ENCODE measurements around the gene MAMSTR. TPM values are rescaled to one million over a fixed set of nuclear protein-coding genes. Genes with fewer than 3 reads are reported as not detected.

MAMSTR gene
- total RNA-seq, 1 experiment from 2014 or later: 1.6 TPM

DNA sequence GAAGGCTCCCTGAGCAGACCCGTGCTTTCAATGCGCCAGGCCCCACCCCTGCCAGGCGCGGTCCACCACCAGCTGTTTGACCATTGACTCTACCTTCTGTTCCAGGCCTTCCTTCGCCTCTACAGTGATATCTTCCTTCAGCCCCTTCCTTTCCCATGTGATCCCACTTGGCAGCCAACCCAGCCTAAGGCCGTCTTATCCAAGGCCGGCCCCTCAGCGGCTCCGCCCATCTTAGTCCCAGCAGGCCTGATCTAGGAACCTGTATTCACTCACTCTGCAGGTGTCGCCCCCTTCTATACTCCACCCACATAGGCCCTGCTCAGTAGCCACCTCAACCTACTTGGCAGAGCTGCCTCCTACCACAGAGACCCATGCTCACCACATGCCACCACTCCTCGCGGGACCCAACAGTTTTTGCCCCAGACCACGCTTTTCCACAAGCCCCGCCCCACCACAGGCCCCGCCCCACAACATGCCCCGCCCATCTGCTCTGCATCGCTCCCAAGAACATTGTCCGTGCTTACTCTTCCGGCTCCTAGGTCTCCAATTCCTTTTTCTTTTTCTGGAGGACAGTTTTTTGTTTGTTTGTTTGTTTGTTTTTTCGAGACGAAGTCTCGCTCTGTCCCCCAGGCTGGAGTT is 18.0 kb upstream of the MAMSTR start:
- H3T11ph ChIP-seq (ENCODE audit: low read length): no peak overlapping the region
- WGBS (ENCODE audit: extremely low coverage, insufficient read length, low lambda C conversion rate): no CpG with 5 or more reads among the region's 22 CpGs
- no peak overlapping the region for H2AK5ac ChIP-seq (ENCODE audit: insufficient read length, low read length)
- Mint-ChIP-seq H3K9me3 (no peaks in the 10 kb centered on the region), H3K36me3 (ENCODE audit: insufficient read depth in 1 of 3, low read depth in 3 of 3) (peaks cover 2 to 4% (median 3%) of the 10 kb centered on the region in 3 experiments; a peak in 3 of 7 replicates), H3K27ac (peak overlapping the region; percentile 70 to 96 (median 90); a peak in 5 of 7 replicates), H3K27me3 (ENCODE audit: low read depth) (peaks cover 20% of the 10 kb centered on the region), H3K4me1 (peaks cover 23 to 51% of the 10 kb centered on the region in 2 experiments), H3K4me3 (peak overlapping the region in 1 of 2 experiments; percentile 80)
- no peak overlapping the region for H3K14ac ChIP-seq (ENCODE audit: insufficient read depth, low read length)
- no peaks in the 10 kb centered on the region for H3K9me3 ChIP-seq (ENCODE audit: control insufficient read depth, low read depth, low read length)
- no peak overlapping the region for H4K91ac ChIP-seq (ENCODE audit: insufficient read length, low read depth, low read length)
- TF ChIP-seq, protein P1, sequence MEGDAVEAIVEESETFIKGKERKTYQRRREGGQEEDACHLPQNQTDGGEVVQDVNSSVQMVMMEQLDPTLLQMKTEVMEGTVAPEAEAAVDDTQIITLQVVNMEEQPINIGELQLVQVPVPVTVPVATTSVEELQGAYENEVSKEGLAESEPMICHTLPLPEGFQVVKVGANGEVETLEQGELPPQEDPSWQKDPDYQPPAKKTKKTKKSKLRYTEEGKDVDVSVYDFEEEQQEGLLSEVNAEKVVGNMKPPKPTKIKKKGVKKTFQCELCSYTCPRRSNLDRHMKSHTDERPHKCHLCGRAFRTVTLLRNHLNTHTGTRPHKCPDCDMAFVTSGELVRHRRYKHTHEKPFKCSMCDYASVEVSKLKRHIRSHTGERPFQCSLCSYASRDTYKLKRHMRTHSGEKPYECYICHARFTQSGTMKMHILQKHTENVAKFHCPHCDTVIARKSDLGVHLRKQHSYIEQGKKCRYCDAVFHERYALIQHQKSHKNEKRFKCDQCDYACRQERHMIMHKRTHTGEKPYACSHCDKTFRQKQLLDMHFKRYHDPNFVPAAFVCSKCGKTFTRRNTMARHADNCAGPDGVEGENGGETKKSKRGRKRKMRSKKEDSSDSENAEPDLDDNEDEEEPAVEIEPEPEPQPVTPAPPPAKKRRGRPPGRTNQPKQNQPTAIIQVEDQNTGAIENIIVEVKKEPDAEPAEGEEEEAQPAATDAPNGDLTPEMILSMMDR (conservative IDR thresholded peaks at IDR 0.05): no peak
- H3K56ac ChIP-seq (ENCODE audit: insufficient read length, low read depth, low read length): no peak overlapping the region
- no peaks in the 10 kb centered on the region for H4K20me1 ChIP-seq (ENCODE audit: control insufficient read depth, insufficient read depth, insufficient read length)
- H3K27me3 ChIP-seq (ENCODE audit: insufficient read depth, low read length): no peaks in the 10 kb centered on the region; the same call in 1 of the 2 replicates
- no peak overlapping the region for H2BK12ac ChIP-seq (ENCODE audit: insufficient read length, low read depth, low read length)
- no peak overlapping the region for H4K5ac ChIP-seq (ENCODE audit: insufficient read length, low read depth, low read length)
- no peak overlapping the region for H4K8ac ChIP-seq (replicated peaks; ENCODE audit: insufficient read length, low read depth, low read length)
- H3K79me2 ChIP-seq (ENCODE audit: insufficient read depth, low read length): no peaks in the 10 kb centered on the region
- peaks cover 9% of the 10 kb centered on the region for H3K23me2 ChIP-seq (ENCODE audit: insufficient read length, low read depth, low read length, poor library complexity, severe bottlenecking)
- no peaks in the 10 kb centered on the region; the same call in 1 of the 2 replicates for H3K4me1 ChIP-seq (ENCODE audit: insufficient read depth, low read length)
- no peak overlapping the region for H3K27ac ChIP-seq (ENCODE audit: insufficient read length, low read depth, low read length)
- DNase-seq: peak; percentile 95
- H2BK20ac ChIP-seq (ENCODE audit: low read depth, low read length, poor library complexity, severe bottlenecking): no peak overlapping the region
- no peak overlapping the region for H3K4ac ChIP-seq (ENCODE audit: low read depth, low read length)
- no peaks in the 10 kb centered on the region for H3K79me1 ChIP-seq (ENCODE audit: insufficient read depth, low read depth, low read length, poor library complexity, severe bottlenecking)
- no peak overlapping the region for H2BK5ac ChIP-seq (ENCODE audit: insufficient read length, low read length)
- no peak overlapping the region for H2AFZ ChIP-seq (ENCODE audit: low read length)
- peak overlapping the region; percentile 3 for H3K4me2 ChIP-seq (ENCODE audit: insufficient read depth, insufficient read length, low read length)
- H3K18ac ChIP-seq (ENCODE audit: insufficient read length, low read depth, low read length): no peak overlapping the region
- H3K9ac ChIP-seq (ENCODE audit: extremely low read depth, insufficient read length, low read length): no peak overlapping the region
- no peak overlapping the region for H3K23ac ChIP-seq (ENCODE audit: insufficient read length, low read depth, low read length)
- no peak overlapping the region for H2BK120ac ChIP-seq (ENCODE audit: low read depth, low read length, poor library complexity, severe bottlenecking)
- no peak overlapping the region for H2BK15ac ChIP-seq (ENCODE audit: low read depth, low read length)

All from H9 (cell line).